WERI-Rb-1 (cell line): ENCODE measurements around the gene LAPTM5.

Experiments
- DNase-seq: peaks from one replicate; pipeline ENCODE4 v3.0.0-alpha.2; 2020
- H3K27ac ChIP-seq: fragments of 250-450 bp; sonication (Bioruptor Pico); 2 replicates; pipeline ENCODE4 v1.5.1; 2020; ENCODE audit warnings: mild to moderate bottlenecking, moderate library complexity
- H3K27me3 ChIP-seq: fragments of 250-450 bp; sonication (Bioruptor Pico); 2 replicates; pipeline ENCODE4 v1.5.1; 2021; ENCODE audit warnings: mild to moderate bottlenecking, low read depth, moderate library complexity; ENCODE audit not compliant: insufficient read depth, severe bottlenecking
- H3K36me3 ChIP-seq: fragments of 250-450 bp; sonication (Bioruptor Pico); 2 replicates; pipeline ENCODE4 v1.5.1; 2020; ENCODE audit warnings: mild to moderate bottlenecking, moderate library complexity
- H3K4me3 ChIP-seq: 2 replicates; pipeline ENCODE4 v1.5.1; 2011; ENCODE audit warnings: low read depth, mild to moderate bottlenecking, control low read depth, low read length
- H3K9me3 ChIP-seq: fragments of 250-450 bp; sonication (Bioruptor Pico); 2 replicates; pipeline ENCODE4 v1.5.1; 2021; ENCODE audit warnings: mild to moderate bottlenecking, moderate library complexity; ENCODE audit not compliant: severe bottlenecking
- TF ChIP-seq, protein P1 (sequence below): IDR thresholded peaks from 2 replicates; pipeline ENCODE4 v1.5.1; 2011; ENCODE audit warnings: low read depth, mild to moderate bottlenecking, control low read depth, inconsistent platforms, low read length

LAPTM5 gene

DNA sequence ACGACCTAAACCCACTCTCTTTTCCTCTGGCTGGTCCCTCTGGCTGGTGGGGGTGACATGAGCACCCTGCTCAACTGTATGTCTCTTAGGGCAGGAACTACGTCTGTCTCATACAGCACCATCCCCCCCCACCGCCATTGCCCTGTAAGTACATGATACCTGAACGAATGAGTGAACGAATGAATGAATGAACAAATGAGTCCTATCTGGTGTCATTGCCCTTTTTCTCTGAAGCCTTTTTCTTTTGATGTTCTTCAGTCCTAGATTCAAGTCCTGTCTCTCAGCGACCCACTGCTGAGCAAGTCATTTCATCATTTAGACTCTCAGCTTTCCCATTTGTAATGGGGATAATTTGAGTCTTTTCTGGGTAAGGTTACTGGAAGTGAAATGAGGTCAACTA, 45.0 kb downstream of the LAPTM5 start:
- Histone ChIP-seq H3K27ac (no peak overlapping the region), H3K27me3 (no peaks in the 10 kb centered on the region)
- TF ChIP-seq, protein P1, sequence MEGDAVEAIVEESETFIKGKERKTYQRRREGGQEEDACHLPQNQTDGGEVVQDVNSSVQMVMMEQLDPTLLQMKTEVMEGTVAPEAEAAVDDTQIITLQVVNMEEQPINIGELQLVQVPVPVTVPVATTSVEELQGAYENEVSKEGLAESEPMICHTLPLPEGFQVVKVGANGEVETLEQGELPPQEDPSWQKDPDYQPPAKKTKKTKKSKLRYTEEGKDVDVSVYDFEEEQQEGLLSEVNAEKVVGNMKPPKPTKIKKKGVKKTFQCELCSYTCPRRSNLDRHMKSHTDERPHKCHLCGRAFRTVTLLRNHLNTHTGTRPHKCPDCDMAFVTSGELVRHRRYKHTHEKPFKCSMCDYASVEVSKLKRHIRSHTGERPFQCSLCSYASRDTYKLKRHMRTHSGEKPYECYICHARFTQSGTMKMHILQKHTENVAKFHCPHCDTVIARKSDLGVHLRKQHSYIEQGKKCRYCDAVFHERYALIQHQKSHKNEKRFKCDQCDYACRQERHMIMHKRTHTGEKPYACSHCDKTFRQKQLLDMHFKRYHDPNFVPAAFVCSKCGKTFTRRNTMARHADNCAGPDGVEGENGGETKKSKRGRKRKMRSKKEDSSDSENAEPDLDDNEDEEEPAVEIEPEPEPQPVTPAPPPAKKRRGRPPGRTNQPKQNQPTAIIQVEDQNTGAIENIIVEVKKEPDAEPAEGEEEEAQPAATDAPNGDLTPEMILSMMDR = no peak

GRCh38 chr1:30710407-30710806, 47.2 kb downstream of the LAPTM5 start:
- Histone ChIP-seq H3K4me3 (no peak overlapping the region), H3K9me3 (peaks cover 3% of the 10 kb centered on the region), H3K36me3 (no peaks in the 10 kb centered on the region), H3K27ac (no peak overlapping the region), H3K27me3 (no peaks in the 10 kb centered on the region)
- no peak for DNase-seq
- TF ChIP-seq, protein P1 = no peak

More for the DNA sequence above, 45.0 kb downstream of the LAPTM5 start:
- no peak for DNase-seq
- Histone ChIP-seq H3K4me3 (no peak overlapping the region), H3K36me3 (no peaks in the 10 kb centered on the region), H3K9me3 (peaks cover 4% of the 10 kb centered on the region)

- H3K27me3 ChIP-seq = no peaks in the 10 kb centered on the region
- TF ChIP-seq, protein P1 = no peak
- H3K36me3 ChIP-seq = no peaks in the 10 kb centered on the region
- no peaks in the 10 kb centered on the region for H3K9me3 ChIP-seq
- no peak overlapping the region for H3K4me3 ChIP-seq
- no peak overlapping the region for H3K27ac ChIP-seq
- DNase-seq = no peak
Observed at GRCh38 chr1:30708361-30708728, 49.2 kb downstream of the LAPTM5 start.

DNA sequence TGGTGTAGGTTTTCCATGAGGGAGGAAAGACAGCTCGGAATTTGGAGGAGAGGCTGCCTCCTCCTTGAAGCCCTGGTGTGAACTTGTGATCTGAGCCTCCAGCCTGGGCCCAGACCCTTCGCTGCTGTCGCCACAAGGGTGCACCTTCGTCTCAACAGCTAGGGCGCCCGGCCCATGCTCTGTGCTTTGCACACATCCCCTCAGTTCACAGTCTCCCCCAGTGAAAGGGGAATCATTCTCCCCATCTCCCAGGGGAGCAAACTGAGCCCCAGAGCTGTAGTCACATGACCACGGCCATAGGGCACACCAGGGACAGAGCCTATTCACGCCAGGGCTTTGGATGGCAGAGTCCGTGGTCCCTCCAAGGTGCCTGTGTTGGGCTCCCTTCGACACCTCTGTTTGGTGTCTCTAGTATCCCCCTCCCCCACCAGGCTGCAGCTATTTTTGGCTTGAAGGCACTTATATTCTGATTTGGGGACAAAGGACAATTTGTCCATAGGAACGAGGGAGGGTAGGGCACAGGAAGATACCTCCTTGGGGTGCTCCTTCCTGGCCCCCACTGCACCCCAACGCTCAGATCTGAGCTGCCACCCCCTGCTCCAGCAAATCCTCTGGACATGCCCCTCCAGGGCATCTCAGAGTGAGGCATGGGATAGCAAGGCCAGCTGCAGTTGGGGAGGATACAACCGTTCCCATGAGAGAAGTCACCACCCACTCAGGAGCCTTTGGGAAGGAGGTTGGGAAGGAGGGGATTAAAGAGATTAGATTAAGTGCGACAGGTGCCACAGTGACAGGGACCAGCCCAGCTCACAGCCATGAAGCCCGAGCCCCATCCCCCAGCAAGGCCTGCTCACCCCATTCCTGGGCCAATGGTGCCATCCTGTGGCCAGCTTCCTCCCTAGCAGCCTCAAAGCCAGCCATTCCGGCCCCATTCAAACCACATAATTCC, 49.9 kb downstream of the LAPTM5 start:
- TF ChIP-seq, protein P1 = peak; percentile 83
- no peaks in the 10 kb centered on the region for H3K27me3 ChIP-seq
- DNase-seq = peak; percentile 94
- no peaks in the 10 kb centered on the region for H3K9me3 ChIP-seq
- no peaks in the 10 kb centered on the region for H3K36me3 ChIP-seq
- H3K27ac ChIP-seq = peak overlapping the region; percentile 56
- H3K4me3 ChIP-seq = no peak overlapping the region

- H3K36me3 ChIP-seq = no peaks in the 10 kb centered on the region
- DNase-seq = no peak
Observed at GRCh38 chr1:30706528-30706927, 51.0 kb downstream of the LAPTM5 start.

More at GRCh38 chr1:30706528-30706927, 51.0 kb downstream of the LAPTM5 start:
- TF ChIP-seq, protein P1 = no peak
- no peak overlapping the region for H3K4me3 ChIP-seq
- no peaks in the 10 kb centered on the region for H3K27me3 ChIP-seq
- H3K27ac ChIP-seq = no peak overlapping the region
- no peaks in the 10 kb centered on the region for H3K9me3 ChIP-seq
